NCI-H774 (cell line): ENCODE results near the gene PRR13.

Experiments used
- DNase-seq: peaks from one replicate; lab custom pipeline; 2025; lab: John Stamatoyannopoulos, UW

Gene PRR13

GRCh38 chr12:53493610-53494391 is 52.3 kb downstream of the PRR13 start:
- DNase-seq = no peak
